Ovary (tissue), 9 donors: Measurements from ENCODE around the gene ZNF750. TPM values are rescaled to one million over a fixed set of nuclear protein-coding genes. Genes with fewer than 3 reads are reported as not detected.

Experiments
- DNase-seq, 5 donors: peaks; one replicate each; pipeline ENCODE4 v3.0.0-alpha.2; 2019 to 2020
- H3K27ac ChIP-seq, 2 donors: fragments of 200-600 bp; one replicate each; pipeline versions ENCODE4 v1.5.1 to v1.8.0; 2019 to 2022
- H3K27me3 ChIP-seq: fragments of 200-600 bp; one replicate; pipeline ENCODE4 v1.8.0; 2022
- H3K36me3 ChIP-seq: fragments of 200-600 bp; sonication (generic); one replicate; pipeline ENCODE4 v1.5.1; 2019
- H3K4me1 ChIP-seq: one replicate; pipeline ENCODE4 v1.8.1; 2013; ENCODE audit warnings: mild to moderate bottlenecking, moderate library complexity; ENCODE audit not compliant: insufficient read depth
- H3K4me3 ChIP-seq: fragments of 200-600 bp; sonication (generic); one replicate; pipeline ENCODE4 v1.5.1; 2017
- H3K9me3 ChIP-seq, 2 donors: fragments of 200-600 bp in 1 of 2; sonication (generic) in 1 of 2; one replicate each; pipeline versions ENCODE4 v1.5.1 to v1.8.1; 2013 to 2019; ENCODE audit warnings: mild to moderate bottlenecking in 1 of 2, moderate library complexity in 1 of 2
- EP300 ChIP-seq: sonication (generic); formaldehyde crosslinking; IDR thresholded peaks from one replicate; pipeline ENCODE4 v1.6.1; 2017; ENCODE audit warnings: antibody characterized with exemption
- POLR2A ChIP-seq: fragments of 450-650 bp; IDR thresholded peaks from one replicate; pipeline ENCODE4 v1.6.1; 2017; ENCODE audit warnings: antibody characterized with exemption, mild to moderate bottlenecking, moderate library complexity
- WGBS, 3 donors: extraction: QIAGEN DNeasy Blood & Tissue Kit in 1 of 3; methylation state at CpG; one replicate each; pipeline versions ENCODE4 v1.1.5 to v1.1.7; 2013 to 2017; 5-methylcytosine and 5-hydroxymethylcytosine counted together
- intact Hi-C, 4 donors: fragments of 100-400 bp; cut with DNase I; formaldehyde crosslinking; loops; one replicate each; pipeline versions ENCODE4 v1.11.0 to v1.15.1; 2022 to 2023
- polyA plus RNA-seq, 2 donors: library from polyadenylated mRNA; stranded (reverse); fragments of 200-250 nt in 1 of 2; fragments of 350-450 nt in 1 of 2; fragmentation: Illumina TruSeq in 1 of 2; extraction: RNeasy Lipid Tissue Mini Kit (QIAGEN cat#74804) in 1 of 2; gene quantifications; one replicate each; pipeline ENCODE4 v1.2.3, GENCODE V29; 2013 to 2014
- total RNA-seq, 7 donors: library from RNA; depleted of rRNA in 2 of 7; stranded (reverse); fragments of >200 nt in 2 of 7; fragmentation: NEBNext Ultra II Directional in 3 of 7; extraction: Animal tissue kit (Norgen Biotek cat#: 25700) in 3 of 7; gene quantifications; one replicate each; pipeline versions ENCODE4 v1.1.0 to v1.2.4, GENCODE V29; 2016 to 2023
- TF ChIP-seq, protein P1 (sequence below), 3 donors: fragments of 450-650 bp in 2 of 3; fragments of 200-600 bp in 1 of 3; IDR thresholded peaks; one replicate each; pipeline versions ENCODE4 v1.5.1 to v1.8.0; 2016 to 2022; ENCODE audit warnings: antibody characterized with exemption in 3 of 3, mild to moderate bottlenecking in 1 of 3
- donor health status: DM: no; HTN: no; CAD: no; lungs with moderate emphysema.
- donor health status: DM: no; HTN: no; CAD: no.
- donor health status: Bipolar disorder and iron deficiency.
- donor health status: DM: yes; HTN: yes; CAD: no.
- donor health status: DM: no; HTN: no; CAD: no.
- donor health status: DM: yes; HTN: yes; CAD: no.

The ZNF750 gene
- total and polyA plus RNA-seq, 9 donors: 0.02 TPM; not detected in 8

GRCh38 chr17:82804442-82805191 lies 35.2 kb downstream of the ZNF750 start:
- H3K27me3 ChIP-seq: no peaks in the 10 kb centered on the region
- no peak for TF ChIP-seq EP300
- TF ChIP-seq, protein P1, sequence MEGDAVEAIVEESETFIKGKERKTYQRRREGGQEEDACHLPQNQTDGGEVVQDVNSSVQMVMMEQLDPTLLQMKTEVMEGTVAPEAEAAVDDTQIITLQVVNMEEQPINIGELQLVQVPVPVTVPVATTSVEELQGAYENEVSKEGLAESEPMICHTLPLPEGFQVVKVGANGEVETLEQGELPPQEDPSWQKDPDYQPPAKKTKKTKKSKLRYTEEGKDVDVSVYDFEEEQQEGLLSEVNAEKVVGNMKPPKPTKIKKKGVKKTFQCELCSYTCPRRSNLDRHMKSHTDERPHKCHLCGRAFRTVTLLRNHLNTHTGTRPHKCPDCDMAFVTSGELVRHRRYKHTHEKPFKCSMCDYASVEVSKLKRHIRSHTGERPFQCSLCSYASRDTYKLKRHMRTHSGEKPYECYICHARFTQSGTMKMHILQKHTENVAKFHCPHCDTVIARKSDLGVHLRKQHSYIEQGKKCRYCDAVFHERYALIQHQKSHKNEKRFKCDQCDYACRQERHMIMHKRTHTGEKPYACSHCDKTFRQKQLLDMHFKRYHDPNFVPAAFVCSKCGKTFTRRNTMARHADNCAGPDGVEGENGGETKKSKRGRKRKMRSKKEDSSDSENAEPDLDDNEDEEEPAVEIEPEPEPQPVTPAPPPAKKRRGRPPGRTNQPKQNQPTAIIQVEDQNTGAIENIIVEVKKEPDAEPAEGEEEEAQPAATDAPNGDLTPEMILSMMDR (IDR thresholded peaks at IDR 0.05): no peak
- TF ChIP-seq POLR2A: no peak
- H3K4me3 ChIP-seq: no peak overlapping the region
- H3K4me1 ChIP-seq: peaks cover 8% of the 10 kb centered on the region
- H3K27ac ChIP-seq: peak overlapping the region in 1 of 2 donors; percentile 73
- intact Hi-C loops: no loop called here
- no peaks in the 10 kb centered on the region for H3K36me3 ChIP-seq
- WGBS, 3 donors: 34 to 46% (median 40%) methylated on average over 24 to 27 of the region's 27 CpGs
- no peaks in the 10 kb centered on the region for H3K9me3 ChIP-seq
- peak; percentile 91 to 96 (median 93) for DNase-seq

GRCh38 chr17:82803606-82804005 lies 36.2 kb downstream of the ZNF750 start:
- intact Hi-C loops: no loop called here
- H3K9me3 ChIP-seq: no peaks in the 10 kb centered on the region
- TF ChIP-seq, protein P1 (IDR thresholded peaks at IDR 0.05): no peak
- H3K27me3 ChIP-seq: no peaks in the 10 kb centered on the region
- H3K36me3 ChIP-seq: no peaks in the 10 kb centered on the region
- H3K27ac ChIP-seq: no peak overlapping the region
- DNase-seq: no peak
- no peak overlapping the region for H3K4me3 ChIP-seq
- WGBS, 3 donors: 93 to 95% (median 94%) methylated on average over 15 of the region's 15 CpGs
- H3K4me1 ChIP-seq: peaks cover 8% of the 10 kb centered on the region

- intact Hi-C loops: no loop called here
- Histone ChIP-seq H3K27ac (no peak overlapping the region), H3K27me3 (no peaks in the 10 kb centered on the region), H3K9me3 (no peaks in the 10 kb centered on the region), H3K4me1 (peaks cover 8% of the 10 kb centered on the region), H3K4me3 (no peak overlapping the region), H3K36me3 (no peaks in the 10 kb centered on the region)
- TF ChIP-seq POLR2A (no peak), EP300 (no peak)
- TF ChIP-seq, protein P1 (IDR thresholded peaks at IDR 0.05): no peak
- WGBS, 3 donors: 85 to 96% (median 91%) methylated on average over 9 of the region's 9 CpGs
- no peak for DNase-seq
Measured at GRCh38 chr17:82803185-82803584, 36.6 kb downstream of the ZNF750 start.

- Histone ChIP-seq H3K4me1 (peaks cover 8% of the 10 kb centered on the region), H3K27ac (no peak overlapping the region), H3K27me3 (no peaks in the 10 kb centered on the region), H3K9me3 (no peaks in the 10 kb centered on the region), H3K4me3 (no peak overlapping the region), H3K36me3 (no peaks in the 10 kb centered on the region)
- intact Hi-C loops: no loop called here
- no peak for TF ChIP-seq POLR2A
- TF ChIP-seq EP300: no peak
- TF ChIP-seq, protein P1 (IDR thresholded peaks at IDR 0.05): no peak
- DNase-seq: no peak
- 74 to 82% (median 75%) methylated on average over 16 to 17 of the region's 17 CpGs for WGBS, 3 donors
Measured at GRCh38 chr17:82802075-82802780, 37.6 kb downstream of the ZNF750 start.
